Ovary (tissue), 3 donors: ENCODE data around the gene WNT7A.

ENCODE experiments used
- CTCF ChIP-seq, 3 donors: fragments of 450-650 bp in 2 of 3; fragments of 200-600 bp in 1 of 3; IDR thresholded peaks; one replicate each; pipeline versions ENCODE4 v1.5.1 to v1.8.0; 2016 to 2022; ENCODE audit warnings: antibody characterized with exemption in 3 of 3, mild to moderate bottlenecking in 1 of 3
- EP300 ChIP-seq: sonication (generic); formaldehyde crosslinking; IDR thresholded peaks from one replicate; pipeline ENCODE4 v1.6.1; 2017; ENCODE audit warnings: antibody characterized with exemption
- POLR2A ChIP-seq: fragments of 450-650 bp; IDR thresholded peaks from one replicate; pipeline ENCODE4 v1.6.1; 2017; ENCODE audit warnings: antibody characterized with exemption, mild to moderate bottlenecking, moderate library complexity
- donor health status: DM: no; HTN: no; CAD: no.

GRCh38 chr3:13823692-13824091 is 56.2 kb downstream of the WNT7A start:
- TF ChIP-seq CTCF (IDR thresholded peaks at IDR 0.05) (no peak), POLR2A (no peak), EP300 (no peak)
